Esophagus muscularis mucosa (tissue), 4 donors: Measurements from ENCODE around the gene FOXC2.

Experiments
- CTCF ChIP-seq, 3 experiments: fragments of 200-600 bp in 2 of 3; fragments of 450-650 bp in 1 of 3; sonication (generic) in 2 of 3; IDR thresholded peaks; one replicate each; pipeline ENCODE4 v1.5.1; 2017 to 2019; ENCODE audit warnings: antibody characterized with exemption in 3 of 3, mild to moderate bottlenecking in 2 of 3, moderate library complexity in 1 of 3
- EP300 ChIP-seq: sonication (generic); formaldehyde crosslinking; IDR thresholded peaks from one replicate; pipeline ENCODE4 v1.6.1; 2017; ENCODE audit warnings: antibody characterized with exemption
- POLR2AphosphoS5 ChIP-seq, 2 donors: sonication (generic); formaldehyde crosslinking; IDR thresholded peaks; one replicate each; pipeline ENCODE4 v1.6.1; 2017; ENCODE audit warnings: antibody characterized with exemption in 2 of 2

- TF ChIP-seq CTCF (IDR thresholded peaks at IDR 0.05) = no peak
- no peak for TF ChIP-seq POLR2AphosphoS5 (IDR thresholded peaks at IDR 0.05)
- no peak for TF ChIP-seq EP300
These were observed 2.3 kb downstream of the FOXC2 start for GRCh38 chr16:86568677-86569623.
